CD4-positive, alpha-beta T cell treated with Interleukin-15 for 4 hours (primary cell): ENCODE measurements around the gene KLHL35.
"Not testable (repeated sequence)": the region's sequence is repeated elsewhere in the genome, so short reads cannot be mapped to it uniquely, and the experiment has no call there.

Experiments
- DNase-seq: peaks from one replicate; pipeline ENCODE4 v3.0.0-alpha.2; 2020; ENCODE audit warnings: low spot score

KLHL35 gene

GRCh38 chr11:75423721-75424120 lies 9.3 kb downstream of the KLHL35 start:
- DNase-seq, result no peak

GRCh38 chr11:75422248-75423231 lies 10.5 kb downstream of the KLHL35 start:
- DNase-seq, result no peak

GRCh38 chr11:75421902-75422247 lies 11.1 kb downstream of the KLHL35 start:
- DNase-seq, result no peak

- no peak for DNase-seq
Measured at GRCh38 chr11:75421035-75421602, 11.9 kb downstream of the KLHL35 start.

- DNase-seq, result no peak
Measured at GRCh38 chr11:75420224-75421034, 12.6 kb downstream of the KLHL35 start.

GRCh38 chr11:75413864-75414263 lies 19.1 kb downstream of the KLHL35 start:
- DNase-seq, result no peak

GRCh38 chr11:75413146-75413545 lies 19.9 kb downstream of the KLHL35 start:
- not testable (repeated sequence) for DNase-seq

- not testable (repeated sequence) for DNase-seq
Measured at GRCh38 chr11:75409971-75410370, 23.0 kb downstream of the KLHL35 start.

- no peak for DNase-seq
Measured at GRCh38 chr11:75408957-75409219, 24.1 kb downstream of the KLHL35 start.

GRCh38 chr11:75406338-75406777 lies 26.6 kb downstream of the KLHL35 start:
- DNase-seq, result no peak

- no peak for DNase-seq
Measured at GRCh38 chr11:75403983-75404658, 28.9 kb downstream of the KLHL35 start.

GRCh38 chr11:75403037-75403436 lies 30.0 kb downstream of the KLHL35 start:
- DNase-seq, result no peak

- no peak for DNase-seq
Measured at GRCh38 chr11:75402002-75402773, 30.8 kb downstream of the KLHL35 start.

- DNase-seq, result no peak
Measured at GRCh38 chr11:75400146-75400865, 32.7 kb downstream of the KLHL35 start.

GRCh38 chr11:75399344-75400145 lies 33.5 kb downstream of the KLHL35 start, which contains the start of gene RPS3:
Gene RPS3 (plus strand): TSS chr11:75399518. CDS start chr11:75399548, 30 bp downstream.
- peak; percentile 86 for DNase-seq

GRCh38 chr11:75398906-75399305 lies 34.1 kb downstream of the KLHL35 start:
- DNase-seq, result no peak

- no peak for DNase-seq
Measured at GRCh38 chr11:75394085-75394840, 38.7 kb downstream of the KLHL35 start.

- no peak for DNase-seq
Measured at GRCh38 chr11:75389925-75390324, 43.1 kb downstream of the KLHL35 start.

GRCh38 chr11:75389276-75389605 lies 43.8 kb downstream of the KLHL35 start:
- no peak for DNase-seq
